NT2/D1 (cell line): ENCODE results near the gene SLC37A2.

ENCODE experiments used
- SUZ12 ChIP-seq: IDR thresholded peaks from 2 replicates; pipeline ENCODE4 v1.6.1; 2011; ENCODE audit not compliant: insufficient read length, insufficient read depth; ENCODE audit errors: extremely low read depth
- ZNF274 ChIP-seq: IDR thresholded peaks from 2 replicates; pipeline ENCODE4 v1.6.1; 2011; ENCODE audit warnings: mild to moderate bottlenecking, low read depth, low read length

DNA sequence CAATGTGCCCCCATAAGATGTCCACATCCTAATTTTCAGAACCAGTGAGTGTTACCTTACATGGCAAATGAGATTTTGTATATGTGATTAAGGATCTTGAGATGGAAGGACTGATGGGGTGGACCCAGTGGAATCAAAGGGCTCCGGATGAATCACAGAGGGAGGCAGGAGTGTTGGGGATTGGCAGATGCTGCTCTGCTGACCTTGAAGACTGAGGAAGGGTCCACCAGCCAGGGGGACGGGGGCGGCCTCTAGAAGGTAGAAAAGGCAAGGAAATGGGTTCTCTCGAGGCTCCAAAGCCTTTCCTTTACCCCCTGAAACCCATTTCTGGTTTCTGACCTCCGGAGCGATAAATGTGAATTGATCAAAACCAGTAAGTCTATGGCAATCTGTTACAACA is 29.6 kb downstream of the SLC37A2 start:
- TF ChIP-seq ZNF274 (no peak), SUZ12 (no peak)
